ENCODE data around the gene SAMD10.
"Not testable (repeated sequence)": the region's sequence is repeated elsewhere in the genome, so short reads cannot be mapped to it uniquely, and the experiment has no call there.

GRCh38 chr20:64012385-64013154 is 33.1 kb upstream of the SAMD10 start:
- TF ChIP-seq CTCF (conservative IDR thresholded peaks at IDR 0.05; ENCODE audit: low read length); EZH2phosphoT487 (IDR thresholded peaks at IDR 0.05; ENCODE audit: borderline replicate concordance): not testable (repeated sequence)

All from Loucy (cell line).